GM23248 (cell line): Measurements from ENCODE around the gene FAM168A.

Experiments
- EZH2 ChIP-seq: fragments of 200-600 bp; sonication (generic); IDR thresholded peaks from 2 replicates; pipeline ENCODE4 v1.6.1; 2018; ENCODE audit warnings: antibody characterized with exemption, mild to moderate bottlenecking; ENCODE audit not compliant: insufficient read depth, poor library complexity, severe bottlenecking
- EZH2phosphoT487 ChIP-seq: fragments of 200-600 bp; sonication (generic); IDR thresholded peaks from 2 replicates; pipeline ENCODE4 v1.6.1; 2018; ENCODE audit warnings: antibody characterized with exemption, moderate library complexity, mild to moderate bottlenecking, low read depth; ENCODE audit not compliant: insufficient read depth

DNA sequence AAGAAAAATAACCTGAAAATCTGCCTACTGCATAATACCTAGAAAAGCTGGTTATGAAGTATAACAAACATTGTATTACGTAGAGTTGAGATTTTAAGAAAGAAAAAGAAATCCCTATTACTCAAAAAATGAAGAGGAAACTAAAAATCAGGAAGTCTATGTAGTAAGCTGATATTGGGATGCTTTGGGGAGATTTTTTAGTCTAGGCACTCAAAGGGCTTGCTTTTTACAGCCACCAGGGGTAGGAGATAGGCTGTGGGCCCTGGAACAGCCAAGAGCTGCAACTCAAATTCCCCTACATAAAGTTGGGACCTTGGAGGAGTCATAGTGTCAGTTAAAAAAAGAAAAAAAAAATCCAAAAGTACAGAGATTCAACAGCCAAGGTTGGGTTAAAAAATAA lies 131.3 kb downstream of the FAM168A start:
- TF ChIP-seq EZH2: no peak
- no peak for TF ChIP-seq EZH2phosphoT487
